ENCODE data around the gene YAF2.

GRCh38 chr12:42277396-42278127 is 39.5 kb upstream of the YAF2 start:
- TF ChIP-seq CTCF (IDR thresholded peaks at IDR 0.05) (no peak), POLR2A (IDR thresholded peaks at IDR 0.05) (no peak)

All from prostate gland (tissue), 2 donors.